GM18867 (cell line): ENCODE data around the gene CDKN2B-AS1.
"Not testable (repeated sequence)": the region's sequence is repeated elsewhere in the genome, so short reads cannot be mapped to it uniquely, and the experiment has no call there.

Experiments used
- ATAC-seq: cut with Tn5 transposase; IDR thresholded peaks from one replicate; pipeline ENCODE4 v1.9.1; 2021; ENCODE audit warnings: mild to moderate bottlenecking, moderate library complexity; ENCODE audit not compliant: unreplicated experiment

CDKN2B-AS1 gene

DNA sequence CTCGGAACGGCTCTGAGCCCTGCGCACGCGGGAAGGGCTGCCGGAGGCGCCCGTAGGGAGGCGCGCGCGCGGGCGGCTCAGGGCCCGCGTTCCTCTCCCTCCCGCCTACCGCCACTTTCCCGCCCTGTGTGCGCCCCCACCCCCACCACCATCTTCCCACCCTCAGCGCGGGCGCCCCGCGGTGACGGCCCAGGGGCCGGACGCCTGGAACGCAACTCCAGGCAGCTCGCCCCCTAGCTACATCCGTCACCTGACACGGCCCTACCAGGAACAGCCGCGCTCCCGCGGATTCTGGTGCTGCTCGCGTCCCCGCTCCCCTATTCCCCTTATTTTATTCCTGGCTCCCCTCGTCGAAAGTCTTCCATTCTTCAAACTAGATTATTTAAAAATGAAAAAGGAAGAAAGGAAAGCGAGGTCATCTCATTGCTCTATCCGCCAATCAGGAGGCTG, at the start of gene CDKN2B-AS1:
TSS of gene CDKN2B-AS1 (plus strand) at position 236 of the 450 bp plus-strand sequence.
- peak; percentile 44 for ATAC-seq

DNA sequence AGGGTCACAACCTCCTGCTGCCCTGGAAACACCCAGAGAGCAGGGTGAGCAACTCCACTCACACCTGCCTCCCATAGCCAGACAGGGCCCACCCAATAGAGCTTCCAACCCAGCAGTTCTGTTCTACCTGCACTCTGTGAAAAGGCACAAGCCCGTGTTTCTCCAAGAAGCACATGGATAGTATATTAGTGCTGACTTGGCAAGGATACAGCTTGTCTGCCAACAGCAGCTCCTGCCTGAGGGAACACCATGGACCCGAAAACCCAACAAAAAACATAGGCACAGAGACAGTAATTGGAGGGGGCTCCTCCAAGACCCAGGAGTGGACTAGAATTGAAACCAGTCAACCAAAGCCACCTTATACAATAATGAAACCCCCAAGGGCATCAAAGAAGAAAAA, 49.0 kb upstream of the CDKN2B-AS1 start:
- no peak for ATAC-seq

DNA sequence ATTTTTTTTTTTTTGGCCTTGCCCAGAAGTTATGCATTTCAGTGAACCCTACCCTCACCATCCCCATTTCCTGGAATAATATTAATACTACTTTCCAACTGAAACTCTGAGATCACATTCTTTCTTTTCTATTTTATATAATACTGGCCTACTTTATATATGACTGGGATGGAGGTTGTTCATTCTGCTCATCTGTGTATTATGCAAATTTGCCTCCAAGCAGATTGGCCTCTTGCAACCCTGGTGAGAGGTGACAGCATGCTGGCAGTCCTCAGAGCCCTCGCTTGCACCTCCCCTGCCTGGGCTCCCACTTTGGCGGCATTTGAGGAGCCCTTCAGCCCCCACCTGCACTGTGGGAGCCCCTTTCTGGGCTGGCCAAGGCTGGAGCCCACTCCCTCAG, 35.8 kb upstream of the CDKN2B-AS1 start:
- ATAC-seq, result no peak

DNA sequence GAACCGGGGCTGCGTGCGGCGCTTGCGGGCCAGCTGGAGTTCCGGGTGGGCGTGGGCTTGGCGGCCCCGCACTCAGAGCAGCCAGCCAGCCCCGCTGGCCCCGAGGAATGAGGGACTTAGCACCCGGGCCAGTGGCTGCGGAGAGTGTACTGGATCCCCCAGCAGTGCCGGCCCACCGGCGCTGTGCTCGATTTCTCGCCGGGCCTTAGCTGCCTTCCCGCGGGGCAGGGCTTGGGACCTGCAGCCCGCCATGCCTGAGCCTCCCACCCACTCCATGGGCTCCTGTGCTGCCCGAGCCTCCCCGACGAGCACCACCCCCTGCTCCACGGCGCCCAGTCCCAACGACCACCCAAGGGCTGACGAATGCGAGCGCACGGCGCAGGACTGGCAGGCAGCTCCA, 35.3 kb upstream of the CDKN2B-AS1 start:
- ATAC-seq, result not testable (repeated sequence)

DNA sequence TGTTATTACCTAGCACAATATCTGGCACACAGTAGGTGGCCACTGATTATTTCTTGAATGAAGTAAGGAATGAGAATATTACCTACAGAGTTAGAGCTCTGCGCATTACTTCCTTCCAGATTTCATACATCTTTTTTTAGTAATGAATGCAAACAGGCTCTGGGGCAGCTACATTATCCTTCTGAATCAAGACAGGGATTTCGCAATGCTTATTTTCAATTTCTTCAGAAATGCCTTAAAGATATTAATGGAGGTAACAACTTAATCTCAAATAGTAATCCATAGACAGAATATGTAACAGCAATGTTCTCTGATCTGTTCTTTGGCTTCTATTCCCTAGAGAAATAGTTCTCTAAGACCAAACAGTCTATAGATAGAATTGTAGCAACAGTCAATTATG, 33.0 kb upstream of the CDKN2B-AS1 start:
- no peak for ATAC-seq

DNA sequence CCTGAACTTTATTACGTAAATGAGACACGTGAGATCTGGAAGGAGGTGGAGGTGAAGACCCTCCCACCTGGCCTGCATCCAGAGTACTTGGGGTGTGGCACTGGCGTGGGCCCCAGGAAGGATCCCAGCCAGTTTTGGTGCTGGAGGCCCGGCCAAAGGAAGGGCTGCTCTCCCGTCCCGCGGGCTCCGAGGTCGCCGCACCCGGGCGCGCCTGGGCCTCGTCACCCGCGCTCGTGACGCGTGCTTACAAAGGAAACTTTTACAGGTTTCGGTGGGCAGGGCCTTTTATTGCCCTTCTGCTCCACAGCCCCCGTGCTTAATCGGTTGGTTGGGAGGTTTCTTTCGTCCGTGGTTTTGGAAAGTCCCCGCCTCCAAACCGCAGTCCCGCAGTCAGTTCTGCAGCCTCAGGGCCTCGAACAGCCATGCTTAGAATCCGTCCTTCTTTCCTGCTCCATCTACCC, 29.6 kb upstream of the CDKN2B-AS1 start:
- ATAC-seq, result peak; percentile 51

DNA sequence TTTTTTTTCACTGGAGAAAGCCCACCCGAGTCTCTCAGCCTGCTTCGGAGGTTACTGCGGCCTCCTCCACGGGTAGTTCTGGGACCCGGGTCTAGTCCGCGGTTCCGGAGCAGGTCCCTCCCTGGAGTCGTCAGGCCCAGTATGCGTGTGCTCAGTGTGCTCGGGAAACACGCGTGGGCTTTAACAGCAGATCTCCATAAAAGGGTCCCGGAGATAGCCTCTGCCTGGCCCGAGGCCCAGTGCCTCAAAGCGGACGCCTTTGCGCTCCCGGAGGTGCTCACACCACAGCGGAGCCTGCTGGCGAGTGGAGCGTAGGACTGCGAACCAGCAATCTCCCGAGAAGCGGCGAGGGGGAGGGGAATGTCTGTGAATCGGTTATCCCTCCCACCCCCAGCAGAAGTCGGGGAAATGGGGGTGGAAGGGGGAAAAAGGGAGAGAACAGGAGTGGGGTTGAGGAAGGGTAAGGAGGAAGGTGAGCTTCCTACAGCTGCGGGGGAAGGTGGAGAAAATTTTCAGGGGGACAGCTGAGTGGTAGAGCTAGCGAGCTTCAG, 29.1 kb upstream of the CDKN2B-AS1 start:
- ATAC-seq, result peak; percentile 95

DNA sequence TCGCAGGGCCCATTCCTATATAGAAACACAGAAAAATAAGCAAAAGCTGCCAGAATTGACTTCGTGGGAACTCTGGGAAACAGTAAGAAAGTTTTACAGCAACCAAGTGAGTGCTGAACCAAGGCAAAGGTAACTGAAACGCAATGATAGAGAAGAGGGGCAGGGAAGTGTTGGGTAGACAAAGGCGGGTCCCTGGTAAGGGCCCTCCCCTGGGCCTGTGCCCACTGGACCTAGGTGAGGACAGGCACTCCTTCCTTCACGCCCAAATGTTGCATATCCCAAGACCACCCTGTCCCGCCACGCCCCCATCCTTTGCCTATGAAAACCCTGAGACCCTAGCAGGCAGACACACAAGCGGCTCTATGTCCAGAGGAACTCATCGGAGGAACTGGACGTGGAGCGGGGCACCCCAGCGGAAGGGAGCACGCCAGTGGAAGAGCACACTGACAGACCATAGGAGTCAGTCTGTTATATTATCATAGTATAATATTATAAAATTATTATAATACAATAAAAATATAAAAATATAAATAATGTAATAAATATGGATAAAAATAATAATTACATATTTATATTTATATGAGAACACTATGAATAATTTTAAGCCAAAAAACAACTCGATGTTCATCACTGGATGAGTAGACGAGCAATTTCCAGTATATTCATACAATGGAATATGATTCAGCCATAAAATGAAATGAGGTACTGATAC, 28.3 kb upstream of the CDKN2B-AS1 start:
- no peak for ATAC-seq

DNA sequence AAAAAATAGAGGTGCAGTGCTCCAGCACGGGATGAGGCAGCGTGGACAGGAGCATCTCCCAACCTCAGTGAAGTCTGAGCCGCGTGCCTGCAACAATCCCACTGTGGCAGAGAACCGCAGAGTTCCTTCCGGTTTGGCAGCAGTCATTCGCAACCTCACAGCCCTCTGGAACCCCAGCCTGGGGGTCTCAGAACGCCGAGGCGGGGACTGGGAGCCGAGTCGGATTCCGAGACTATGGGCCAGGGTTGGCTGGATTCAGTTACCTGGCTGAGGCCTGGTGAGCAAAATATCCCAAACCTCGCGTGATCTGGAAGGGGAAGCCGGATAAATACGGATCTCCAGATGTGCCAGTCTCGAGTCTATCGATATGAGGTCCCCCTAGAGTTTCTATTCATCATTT, 27.4 kb upstream of the CDKN2B-AS1 start:
- no peak for ATAC-seq

DNA sequence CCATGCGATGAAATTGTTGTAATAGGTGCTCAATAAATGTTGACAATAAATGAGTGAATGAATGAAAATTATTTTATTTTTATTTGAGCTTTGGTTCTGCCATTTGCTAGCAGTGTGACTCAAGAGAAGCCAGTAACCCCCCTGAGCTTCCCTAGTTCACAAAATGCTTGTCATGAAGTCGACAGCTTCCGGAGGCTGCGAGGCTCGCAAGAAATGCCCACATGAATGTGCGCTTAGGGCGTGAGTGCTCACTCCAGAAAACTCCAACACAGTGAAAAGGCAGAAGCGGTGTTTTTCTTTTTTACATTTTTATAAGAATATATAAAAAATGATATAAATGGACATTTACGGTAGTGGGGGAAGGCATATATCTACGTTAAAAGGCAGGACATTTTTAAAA, 26.9 kb upstream of the CDKN2B-AS1 start:
- no peak for ATAC-seq

DNA sequence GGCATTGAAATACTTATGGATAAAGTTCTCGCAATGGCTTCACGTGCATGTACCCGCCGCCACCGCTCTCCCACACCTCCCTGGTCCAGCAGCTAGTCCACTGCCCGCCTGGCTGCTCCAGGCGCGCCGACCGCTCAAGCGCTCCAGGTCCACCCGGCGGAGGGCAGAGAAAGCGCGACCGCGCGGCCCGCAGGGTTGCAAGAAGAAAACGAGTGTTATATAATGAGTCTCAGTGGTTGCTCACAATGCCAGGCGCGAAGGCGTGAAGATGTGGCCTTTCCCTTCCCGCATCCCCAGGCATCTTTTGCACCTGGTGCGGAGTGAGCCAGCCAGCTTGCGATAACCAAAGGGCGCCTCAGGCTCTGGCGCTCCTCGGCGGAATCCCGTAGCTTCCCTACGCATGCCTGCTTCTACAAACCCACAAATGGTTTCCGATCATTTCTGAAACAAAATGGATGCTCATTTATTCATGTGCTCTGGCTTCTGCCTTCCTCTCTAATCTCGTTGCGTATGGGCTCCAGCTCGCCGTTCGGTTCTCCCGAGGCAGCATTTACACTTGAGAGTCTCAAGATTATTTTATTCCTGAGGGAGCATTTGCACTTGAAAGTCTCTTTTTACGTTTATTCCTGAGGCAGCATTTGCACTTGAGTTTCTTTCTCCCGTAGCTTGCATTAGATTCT, 26.1 kb upstream of the CDKN2B-AS1 start:
- no peak for ATAC-seq

DNA sequence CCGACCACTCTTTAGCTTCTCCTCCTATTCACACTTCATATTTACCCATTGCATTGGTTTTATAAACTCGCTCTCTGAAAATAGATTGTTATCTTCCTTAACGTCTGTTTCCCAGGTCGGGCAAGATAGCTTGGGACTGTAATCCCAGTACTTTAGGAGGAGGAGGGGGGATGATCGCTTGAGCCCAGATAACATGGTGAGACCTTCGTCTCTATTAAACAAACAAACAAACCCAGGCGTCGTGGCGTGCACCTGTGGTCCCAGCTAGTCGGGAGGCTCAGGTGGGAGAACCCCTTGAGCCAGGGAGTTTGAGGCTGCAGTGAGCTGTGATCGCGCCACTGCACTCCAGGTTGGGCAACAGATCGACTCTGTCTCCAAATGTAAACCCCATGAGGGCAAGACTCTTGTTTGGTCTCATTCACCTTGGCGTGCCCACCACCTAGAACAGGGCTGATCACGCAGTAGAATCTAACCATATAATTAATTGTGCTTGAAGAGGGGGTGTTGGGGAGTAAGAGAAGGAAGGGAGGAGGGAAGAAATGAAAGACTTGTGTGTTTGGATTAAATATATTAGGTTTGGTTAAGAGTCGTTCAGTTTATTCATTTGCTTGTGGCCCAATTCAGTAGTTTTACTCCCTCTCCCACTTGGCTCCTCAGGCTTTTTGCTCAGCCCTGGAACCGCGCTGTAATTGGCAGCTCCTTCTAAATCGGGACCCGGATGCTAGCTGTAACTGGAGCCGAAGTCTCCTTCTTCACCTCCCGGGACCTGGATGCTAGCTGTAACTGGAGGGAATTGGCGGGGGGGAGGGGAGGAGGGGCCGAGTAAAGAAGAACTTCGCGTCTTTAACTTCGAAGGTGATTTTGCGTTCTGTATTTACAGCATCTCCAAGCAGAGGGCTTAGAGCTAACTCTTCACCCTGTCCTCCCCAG, 25.3 kb upstream of the CDKN2B-AS1 start:
- no peak for ATAC-seq

DNA sequence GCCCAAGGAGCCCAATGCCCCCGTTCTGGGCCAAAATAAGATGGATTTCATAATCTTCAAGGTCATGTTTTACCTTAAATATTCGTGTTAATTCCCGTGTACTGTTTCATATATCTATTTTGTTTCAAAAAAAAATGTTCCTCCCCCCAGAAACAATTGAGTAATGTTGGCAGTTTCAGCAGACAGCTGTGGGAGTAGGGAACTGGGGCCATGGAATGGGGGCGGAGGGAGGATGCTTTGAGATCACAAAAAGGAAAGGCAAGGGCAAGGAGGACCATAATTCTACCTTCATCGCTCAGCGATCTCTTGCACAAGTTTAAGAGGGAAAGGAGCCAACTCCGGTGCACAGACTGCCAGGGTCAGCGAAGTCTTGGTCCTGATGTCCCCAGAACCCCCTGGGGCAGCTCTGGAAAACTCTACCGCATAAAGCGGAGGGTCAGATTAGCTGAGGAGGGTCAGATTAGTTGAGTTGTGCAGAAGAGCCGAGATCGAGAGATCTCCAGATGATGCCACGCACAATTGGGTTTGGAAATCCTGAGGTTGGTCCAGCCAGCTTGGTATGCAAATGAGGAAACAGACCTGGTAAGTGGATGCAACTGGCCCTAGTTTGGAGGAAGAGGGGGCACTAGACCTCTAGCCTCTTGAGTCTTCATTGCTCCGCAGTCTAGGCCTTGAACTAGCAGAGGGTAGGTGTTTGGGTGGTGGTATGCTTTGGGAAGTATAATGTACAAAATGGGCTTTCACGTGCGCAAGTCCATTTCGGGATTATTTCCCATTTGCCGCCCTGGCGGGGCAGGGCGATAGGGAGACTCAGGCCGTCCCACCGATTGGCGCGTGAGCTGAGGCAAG, 24.4 kb upstream of the CDKN2B-AS1 start:
- no peak for ATAC-seq

DNA sequence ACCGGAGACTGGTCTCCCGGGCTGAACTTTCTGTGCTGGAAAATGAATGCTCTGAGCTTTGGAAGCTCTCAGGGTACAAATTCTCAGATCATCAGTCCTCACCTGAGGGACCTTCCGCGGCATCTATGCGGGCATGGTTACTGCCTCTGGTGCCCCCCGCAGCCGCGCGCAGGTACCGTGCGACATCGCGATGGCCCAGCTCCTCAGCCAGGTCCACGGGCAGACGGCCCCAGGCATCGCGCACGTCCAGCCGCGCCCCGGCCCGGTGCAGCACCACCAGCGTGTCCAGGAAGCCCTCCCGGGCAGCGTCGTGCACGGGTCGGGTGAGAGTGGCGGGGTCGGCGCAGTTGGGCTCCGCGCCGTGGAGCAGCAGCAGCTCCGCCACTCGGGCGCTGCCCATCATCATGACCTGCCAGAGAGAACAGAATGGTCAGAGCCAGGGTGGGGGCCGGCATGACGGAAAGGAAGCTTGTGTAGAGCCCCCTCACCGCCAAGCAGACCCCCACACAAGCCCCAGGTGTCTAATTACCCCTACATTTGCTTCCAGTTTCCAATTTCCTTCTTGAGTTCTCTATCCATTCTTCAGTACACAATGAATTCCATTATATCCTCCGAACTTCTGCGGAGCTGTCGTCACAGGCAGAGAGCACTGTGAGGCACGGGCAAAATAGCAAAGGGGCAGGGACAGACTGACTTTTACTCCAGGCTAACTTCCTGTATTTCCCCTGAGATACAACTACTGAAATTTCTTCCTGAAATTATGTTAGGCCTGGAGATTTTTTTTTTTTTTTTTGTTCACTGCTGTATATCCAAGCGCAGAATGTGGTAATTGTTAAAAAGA, 23.6 kb upstream of the CDKN2B-AS1 start:
- no peak for ATAC-seq

DNA sequence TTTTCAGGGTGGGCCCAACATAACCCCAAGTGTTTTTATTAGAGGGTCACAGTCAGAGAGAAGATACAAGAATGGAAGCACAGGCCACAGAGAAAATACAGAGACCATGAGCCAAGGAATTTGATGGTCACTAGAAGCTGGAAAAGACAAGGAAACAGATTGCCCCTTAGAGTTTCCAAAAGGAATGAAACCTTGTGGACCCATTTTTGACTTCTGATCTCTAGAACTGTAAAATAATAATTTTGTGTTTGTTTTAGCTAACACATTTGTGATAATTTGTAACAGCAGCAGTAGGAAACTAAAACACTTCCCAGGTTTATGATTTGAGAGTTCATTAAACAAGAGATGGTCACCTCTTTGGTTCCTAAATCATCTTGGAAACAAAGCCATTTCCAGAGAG, 22.2 kb upstream of the CDKN2B-AS1 start:
- ATAC-seq, result no peak

DNA sequence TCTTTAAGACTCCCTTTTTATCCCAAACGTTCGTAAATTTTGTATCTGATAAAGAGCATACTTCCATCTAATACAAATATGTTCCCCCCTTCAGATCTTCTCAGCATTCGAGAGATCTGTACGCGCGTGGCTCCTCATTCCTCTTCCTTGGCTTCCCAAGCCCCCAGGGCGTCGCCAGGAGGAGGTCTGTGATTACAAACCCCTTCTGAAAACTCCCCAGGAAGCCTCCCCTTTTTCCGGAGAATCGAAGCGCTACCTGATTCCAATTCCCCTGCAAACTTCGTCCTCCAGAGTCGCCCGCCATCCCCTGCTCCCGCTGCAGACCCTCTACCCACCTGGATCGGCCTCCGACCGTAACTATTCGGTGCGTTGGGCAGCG, 20.3 kb upstream of the CDKN2B-AS1 start:
- no peak for ATAC-seq

DNA sequence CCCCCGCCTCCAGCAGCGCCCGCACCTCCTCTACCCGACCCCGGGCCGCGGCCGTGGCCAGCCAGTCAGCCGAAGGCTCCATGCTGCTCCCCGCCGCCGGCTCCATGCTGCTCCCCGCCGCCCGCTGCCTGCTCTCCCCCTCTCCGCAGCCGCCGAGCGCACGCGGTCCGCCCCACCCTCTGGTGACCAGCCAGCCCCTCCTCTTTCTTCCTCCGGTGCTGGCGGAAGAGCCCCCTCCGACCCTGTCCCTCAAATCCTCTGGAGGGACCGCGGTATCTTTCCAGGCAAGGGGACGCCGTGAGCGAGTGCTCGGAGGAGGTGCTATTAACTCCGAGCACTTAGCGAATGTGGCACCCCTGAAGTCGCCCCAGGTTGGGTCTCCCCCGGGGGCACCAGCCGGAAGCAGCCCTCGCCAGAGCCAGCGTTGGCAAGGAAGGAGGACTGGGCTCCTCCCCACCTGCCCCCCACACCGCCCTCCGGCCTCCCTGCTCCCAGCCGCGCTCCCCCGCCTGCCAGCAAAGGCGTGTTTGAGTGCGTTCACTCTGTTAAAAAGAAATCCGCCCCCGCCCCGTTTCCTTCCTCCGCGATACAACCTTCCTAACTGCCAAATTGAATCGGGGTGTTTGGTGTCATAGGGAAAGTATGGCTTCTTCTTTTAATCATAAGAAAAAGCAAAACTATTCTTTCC, 19.7 kb upstream of the CDKN2B-AS1 start:
- ATAC-seq, result peak; percentile 59

DNA sequence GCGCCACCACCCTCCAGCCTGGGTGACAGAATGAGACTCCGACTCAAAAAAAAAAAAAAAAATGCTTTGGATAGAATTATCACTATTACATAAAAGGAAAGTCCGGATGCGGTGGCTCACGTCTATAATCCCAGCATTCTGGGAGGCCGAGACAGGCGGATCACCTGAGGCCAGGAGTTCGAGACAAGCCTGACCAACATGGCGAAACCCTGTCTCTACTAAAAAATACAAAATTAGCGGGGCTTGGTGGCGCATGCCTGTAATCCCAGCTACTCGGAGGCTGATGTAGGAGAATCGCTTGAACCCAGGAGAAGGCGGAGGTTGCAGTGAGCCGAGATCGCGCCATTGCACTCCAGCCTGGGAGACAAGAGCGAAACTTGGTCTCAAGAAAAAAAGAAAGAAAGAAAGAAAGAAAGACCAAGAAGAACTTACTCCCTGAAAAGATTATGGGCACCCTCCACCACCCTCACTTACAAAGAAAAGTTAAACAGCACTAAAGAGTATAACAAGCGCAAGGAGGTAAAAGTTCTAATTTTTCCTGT, 18.2 kb upstream of the CDKN2B-AS1 start:
- no peak for ATAC-seq
